Cerebellar cortex (tissue), 1 donor: ENCODE results near the gene MFNG.

Source experiments
- DNase-seq: peaks from one replicate; pipeline ENCODE4 v3.0.0-alpha.2; 2015; ENCODE audit warnings: low spot score

MFNG gene

GRCh38 chr22:37421468-37421877 is 64.7 kb downstream of the MFNG start:
- no peak for DNase-seq

DNA sequence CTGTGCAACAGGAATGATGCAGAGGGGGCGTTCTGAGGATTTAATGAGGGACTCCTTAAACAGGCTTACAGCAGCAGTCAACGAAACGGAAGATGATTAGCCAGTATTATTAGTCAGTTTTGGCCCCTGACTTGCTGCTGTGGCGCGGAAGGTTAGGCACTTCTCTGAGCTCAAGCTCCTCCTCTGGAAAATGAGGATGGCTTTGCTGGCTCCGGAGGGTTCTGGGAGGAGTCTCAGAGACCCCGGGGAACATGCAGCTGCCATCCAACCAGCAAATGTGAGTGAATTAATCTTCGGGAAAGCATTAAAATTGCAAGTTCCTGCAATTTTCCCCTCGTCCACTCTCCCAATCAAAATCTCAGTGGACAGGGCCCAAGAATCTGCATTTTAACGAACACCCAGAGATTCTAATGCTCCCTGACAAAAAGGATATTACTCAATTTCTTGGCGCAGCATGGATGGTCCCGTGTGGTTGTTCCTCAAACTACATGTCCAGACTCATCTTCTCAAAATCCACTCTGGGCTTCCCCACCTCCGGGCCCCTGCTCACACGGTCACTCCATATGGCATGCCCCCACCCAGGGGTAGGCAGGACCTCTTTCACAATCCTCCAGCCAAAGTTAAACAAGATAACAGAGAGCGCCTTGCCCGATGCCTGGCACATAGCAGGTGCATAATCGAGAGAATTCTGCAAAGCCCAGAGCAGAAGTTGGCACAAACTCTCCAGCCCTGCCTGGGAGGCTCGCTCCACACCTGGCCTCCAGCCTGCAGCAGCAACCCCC is 65.3 kb downstream of the MFNG start:
- no peak for DNase-seq

- DNase-seq: no peak
These were observed 66.1 kb downstream of the MFNG start for GRCh38 chr22:37419969-37420685.

- DNase-seq: no peak
These were observed 66.7 kb downstream of the MFNG start for GRCh38 chr22:37419370-37419968.
